ENCODE measurements around the gene CUL7.

Gene CUL7

GRCh38 chr6:43062818-43063217, 9.2 kb upstream of the CUL7 start:
- peaks cover 25% of the 10 kb centered on the region for H3K79me2 ChIP-seq (ENCODE audit: insufficient read depth, low read length)
- no peak overlapping the region for H2AFZ ChIP-seq (ENCODE audit: low read length)
- no peak overlapping the region for H3K4me2 ChIP-seq (ENCODE audit: low read depth, low read length, poor library complexity, severe bottlenecking)
- peaks cover 19% of the 10 kb centered on the region for H3K4me1 ChIP-seq (ENCODE audit: insufficient read depth, low read length, poor library complexity, severe bottlenecking)
- no peaks in the 10 kb centered on the region for H4K20me1 ChIP-seq (ENCODE audit: insufficient read depth, low read length, poor library complexity, severe bottlenecking)
- H3F3A ChIP-seq (ENCODE audit: low read depth) = no peaks in the 10 kb centered on the region
- no peak overlapping the region for H3K9ac ChIP-seq (ENCODE audit: low read depth, low read length, poor library complexity, severe bottlenecking)
- TF ChIP-seq, protein P1, sequence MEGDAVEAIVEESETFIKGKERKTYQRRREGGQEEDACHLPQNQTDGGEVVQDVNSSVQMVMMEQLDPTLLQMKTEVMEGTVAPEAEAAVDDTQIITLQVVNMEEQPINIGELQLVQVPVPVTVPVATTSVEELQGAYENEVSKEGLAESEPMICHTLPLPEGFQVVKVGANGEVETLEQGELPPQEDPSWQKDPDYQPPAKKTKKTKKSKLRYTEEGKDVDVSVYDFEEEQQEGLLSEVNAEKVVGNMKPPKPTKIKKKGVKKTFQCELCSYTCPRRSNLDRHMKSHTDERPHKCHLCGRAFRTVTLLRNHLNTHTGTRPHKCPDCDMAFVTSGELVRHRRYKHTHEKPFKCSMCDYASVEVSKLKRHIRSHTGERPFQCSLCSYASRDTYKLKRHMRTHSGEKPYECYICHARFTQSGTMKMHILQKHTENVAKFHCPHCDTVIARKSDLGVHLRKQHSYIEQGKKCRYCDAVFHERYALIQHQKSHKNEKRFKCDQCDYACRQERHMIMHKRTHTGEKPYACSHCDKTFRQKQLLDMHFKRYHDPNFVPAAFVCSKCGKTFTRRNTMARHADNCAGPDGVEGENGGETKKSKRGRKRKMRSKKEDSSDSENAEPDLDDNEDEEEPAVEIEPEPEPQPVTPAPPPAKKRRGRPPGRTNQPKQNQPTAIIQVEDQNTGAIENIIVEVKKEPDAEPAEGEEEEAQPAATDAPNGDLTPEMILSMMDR (conservative IDR thresholded peaks at IDR 0.05; ENCODE audit: low read length) = no peak
- no peak for TF ChIP-seq EZH2phosphoT487 (IDR thresholded peaks at IDR 0.05; ENCODE audit: borderline replicate concordance)
- no peaks in the 10 kb centered on the region for H3K36me3 ChIP-seq (ENCODE audit: insufficient read depth, low read length)
- no peaks in the 10 kb centered on the region for H3K9me2 ChIP-seq (replicated peaks; ENCODE audit: low read depth, low read length)
- H3K4me3 ChIP-seq (ENCODE audit: low read length, poor library complexity, severe bottlenecking) = no peak overlapping the region
- H3K27me3 ChIP-seq (ENCODE audit: insufficient read depth, low read length, poor library complexity, severe bottlenecking) = no peaks in the 10 kb centered on the region
- H3K9me3 ChIP-seq (ENCODE audit: insufficient read depth, low read depth, low read length) = no peaks in the 10 kb centered on the region

GRCh38 chr6:43061861-43062260, 8.2 kb upstream of the CUL7 start:
- Histone ChIP-seq H3K9ac (ENCODE audit: low read depth, low read length, poor library complexity, severe bottlenecking) (no peak overlapping the region), H3K36me3 (ENCODE audit: insufficient read depth, low read length) (no peaks in the 10 kb centered on the region), H4K20me1 (ENCODE audit: insufficient read depth, low read length, poor library complexity, severe bottlenecking) (no peaks in the 10 kb centered on the region), H3K4me3 (ENCODE audit: low read length, poor library complexity, severe bottlenecking) (no peak overlapping the region), H3K79me2 (ENCODE audit: insufficient read depth, low read length) (peaks cover 32% of the 10 kb centered on the region), H3K27me3 (ENCODE audit: insufficient read depth, low read length, poor library complexity, severe bottlenecking) (no peaks in the 10 kb centered on the region), H3K4me1 (ENCODE audit: insufficient read depth, low read length, poor library complexity, severe bottlenecking) (peaks cover 20% of the 10 kb centered on the region), H3K9me3 (ENCODE audit: insufficient read depth, low read depth, low read length) (no peaks in the 10 kb centered on the region), H2AFZ (ENCODE audit: low read length) (no peak overlapping the region), H3K4me2 (ENCODE audit: low read depth, low read length, poor library complexity, severe bottlenecking) (no peak overlapping the region), H3K9me2 (replicated peaks; ENCODE audit: low read depth, low read length) (no peaks in the 10 kb centered on the region), H3F3A (ENCODE audit: low read depth) (no peaks in the 10 kb centered on the region)
- TF ChIP-seq, protein P1 (conservative IDR thresholded peaks at IDR 0.05; ENCODE audit: low read length) = no peak
- TF ChIP-seq EZH2phosphoT487 (IDR thresholded peaks at IDR 0.05; ENCODE audit: borderline replicate concordance) = no peak

GRCh38 chr6:43060755-43061633, 7.3 kb upstream of the CUL7 start:
- Histone ChIP-seq H3F3A (ENCODE audit: low read depth) (no peaks in the 10 kb centered on the region), H3K9me2 (replicated peaks; ENCODE audit: low read depth, low read length) (no peaks in the 10 kb centered on the region), H3K9ac (ENCODE audit: low read depth, low read length, poor library complexity, severe bottlenecking) (peak overlapping the region; percentile 86), H3K4me3 (ENCODE audit: low read length, poor library complexity, severe bottlenecking) (peak overlapping the region; percentile 83), H4K20me1 (ENCODE audit: insufficient read depth, low read length, poor library complexity, severe bottlenecking) (no peaks in the 10 kb centered on the region), H2AFZ (ENCODE audit: low read length) (no peak overlapping the region), H3K79me2 (ENCODE audit: insufficient read depth, low read length) (peaks cover 32% of the 10 kb centered on the region), H3K9me3 (ENCODE audit: insufficient read depth, low read depth, low read length) (no peaks in the 10 kb centered on the region), H3K4me1 (ENCODE audit: insufficient read depth, low read length, poor library complexity, severe bottlenecking) (peaks cover 20% of the 10 kb centered on the region), H3K36me3 (ENCODE audit: insufficient read depth, low read length) (no peaks in the 10 kb centered on the region), H3K4me2 (ENCODE audit: low read depth, low read length, poor library complexity, severe bottlenecking) (peak overlapping the region; percentile 98), H3K27me3 (ENCODE audit: insufficient read depth, low read length, poor library complexity, severe bottlenecking) (no peaks in the 10 kb centered on the region)
- TF ChIP-seq, protein P1 (conservative IDR thresholded peaks at IDR 0.05; ENCODE audit: low read length) = no peak
- TF ChIP-seq EZH2phosphoT487 (IDR thresholded peaks at IDR 0.05; ENCODE audit: borderline replicate concordance) = no peak
